Right atrium auricular region (tissue), 2 donors: ENCODE results near the gene RNU6-9. TPM values are rescaled to one million over a fixed set of nuclear protein-coding genes. Genes with fewer than 3 reads are reported as not detected.
A peak's percentile ranks its signal among the peaks of the same experiment; 100 is the strongest.

Experiments
- DNase-seq: peaks from one replicate; pipeline ENCODE4 v3.0.0-alpha.2; 2019; ENCODE audit warnings: low spot score
- H3K27ac ChIP-seq, 2 donors: fragments of 200-600 bp; sonication (generic); 1 replicate in 1 of 2; 2 replicates in 1 of 2; pipeline ENCODE4 v1.5.1; 2016 to 2019
- H3K27me3 ChIP-seq, 2 donors: fragments of 200-600 bp; sonication (generic); one replicate each; pipeline versions ENCODE4 v1.5.1 to v1.6.0; 2017 to 2019
- H3K36me3 ChIP-seq: fragments of 200-600 bp; sonication (generic); one replicate; pipeline ENCODE4 v1.5.1; 2016
- H3K4me1 ChIP-seq, 2 donors: fragments of 200-600 bp; sonication (generic); one replicate each; pipeline versions ENCODE4 v1.5.1 to v1.6.0; 2017 to 2019
- H3K4me3 ChIP-seq, 2 donors: fragments of 200-600 bp; sonication (generic); 1 replicate in 1 of 2; 2 replicates in 1 of 2; pipeline ENCODE4 v1.5.1; 2017 to 2019; ENCODE audit warnings: mild to moderate bottlenecking in 1 of 2, moderate library complexity in 1 of 2
- H3K9me3 ChIP-seq, 2 donors: fragments of 200-600 bp; sonication (generic); one replicate each; pipeline ENCODE4 v1.5.1; 2019
- total RNA-seq, 2 donors: library from RNA; depleted of rRNA; stranded (reverse); fragments of >200 nt; gene quantifications; one replicate each; pipeline ENCODE4 v1.1.0, GENCODE V29; 2016
- TF ChIP-seq, protein P1 (sequence below), 2 donors: fragments of 200-600 bp; sonication (generic); IDR thresholded peaks; one replicate each; pipeline ENCODE4 v1.5.1; 2019; ENCODE audit warnings: antibody characterized with exemption in 2 of 2

Gene RNU6-9
- total RNA-seq, 2 donors from 2014 or later = not detected

DNA sequence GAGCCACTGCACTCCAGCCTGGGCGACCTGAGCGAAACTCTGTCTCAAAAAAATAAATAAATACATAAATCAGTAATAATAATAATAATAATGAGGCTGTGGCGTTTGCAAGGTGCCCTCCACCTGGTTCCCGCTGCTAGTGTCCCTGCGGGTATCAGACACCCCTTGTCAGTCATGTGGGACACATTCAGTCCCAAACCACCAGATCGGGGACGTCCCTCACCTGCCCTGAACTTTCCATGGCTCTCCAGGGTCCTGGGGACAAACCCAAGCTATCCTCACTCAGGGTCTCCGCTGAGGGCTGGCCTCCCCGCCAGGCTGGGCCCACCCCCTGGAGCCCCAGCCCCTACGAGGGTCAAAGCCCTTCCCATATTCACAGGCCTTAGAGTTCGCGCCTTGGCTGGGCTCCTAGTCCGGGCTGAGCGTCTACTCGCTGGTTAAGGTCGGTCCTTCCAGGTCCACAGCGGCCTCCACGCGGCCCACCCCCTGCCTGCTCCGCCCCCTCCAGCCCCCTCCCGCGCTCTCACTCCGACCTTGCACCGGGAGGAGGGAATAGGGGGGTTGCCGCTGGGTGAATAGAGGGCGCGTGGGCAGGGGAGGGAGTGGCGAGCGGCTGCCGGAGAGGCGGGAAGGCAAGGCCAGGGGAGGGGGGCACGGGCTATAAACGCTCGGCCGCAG, 23.5 kb downstream of the RNU6-9 start:
- peaks cover 18 to 38% of the 10 kb centered on the region in 2 donors for H3K27me3 ChIP-seq
- peak overlapping the region in 1 of 2 donors; percentile 41 for H3K4me3 ChIP-seq
- peaks cover 0 to 47% of the 10 kb centered on the region in 2 donors for H3K4me1 ChIP-seq

DNA sequence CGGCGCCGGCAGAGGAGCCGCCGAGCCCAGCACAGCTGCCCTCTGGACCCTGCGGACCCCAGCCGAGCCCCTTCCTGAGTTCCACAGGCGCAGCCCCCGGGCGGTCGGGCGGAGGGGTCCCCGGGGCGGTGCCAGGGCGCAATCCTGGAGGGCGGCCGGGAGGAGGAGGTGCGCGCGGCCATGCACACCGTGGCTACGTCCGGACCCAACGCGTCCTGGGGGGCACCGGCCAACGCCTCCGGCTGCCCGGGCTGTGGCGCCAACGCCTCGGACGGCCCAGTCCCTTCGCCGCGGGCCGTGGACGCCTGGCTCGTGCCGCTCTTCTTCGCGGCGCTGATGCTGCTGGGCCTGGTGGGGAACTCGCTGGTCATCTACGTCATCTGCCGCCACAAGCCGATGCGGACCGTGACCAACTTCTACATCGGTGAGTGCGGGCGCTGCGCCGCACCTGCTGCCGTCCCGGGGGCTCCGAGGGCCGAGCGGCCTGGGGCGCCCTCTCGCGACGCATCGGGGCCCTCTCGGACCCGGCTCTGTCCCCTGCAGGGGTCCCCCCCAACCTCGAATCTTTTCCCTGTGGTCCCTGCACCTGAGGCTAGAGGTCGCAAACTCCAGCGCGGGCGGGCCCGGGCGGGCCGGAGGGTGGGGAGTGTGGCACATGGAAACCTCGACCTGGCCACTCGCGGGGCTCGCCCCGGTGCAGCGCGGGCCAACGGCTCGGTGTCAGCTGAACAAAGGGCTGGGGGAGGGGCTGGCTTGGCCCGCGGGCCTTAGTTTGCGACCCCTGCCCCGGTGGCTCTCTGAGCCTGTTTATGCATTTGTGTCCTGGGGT, 24.3 kb downstream of the RNU6-9 start, which contains the start of gene KISS1R:
TSS of gene KISS1R (plus strand) at position 11 of the 829 bp plus-strand sequence. CDS start at position 181, 170 bp downstream.
- H3K27me3 ChIP-seq = peaks cover 18 to 38% of the 10 kb centered on the region in 2 donors

More for the DNA sequence above, 23.5 kb downstream of the RNU6-9 start:
- DNase-seq = no peak
- H3K27ac ChIP-seq = no peak overlapping the region
- H3K9me3 ChIP-seq = no peaks in the 10 kb centered on the region
- TF ChIP-seq, protein P1, sequence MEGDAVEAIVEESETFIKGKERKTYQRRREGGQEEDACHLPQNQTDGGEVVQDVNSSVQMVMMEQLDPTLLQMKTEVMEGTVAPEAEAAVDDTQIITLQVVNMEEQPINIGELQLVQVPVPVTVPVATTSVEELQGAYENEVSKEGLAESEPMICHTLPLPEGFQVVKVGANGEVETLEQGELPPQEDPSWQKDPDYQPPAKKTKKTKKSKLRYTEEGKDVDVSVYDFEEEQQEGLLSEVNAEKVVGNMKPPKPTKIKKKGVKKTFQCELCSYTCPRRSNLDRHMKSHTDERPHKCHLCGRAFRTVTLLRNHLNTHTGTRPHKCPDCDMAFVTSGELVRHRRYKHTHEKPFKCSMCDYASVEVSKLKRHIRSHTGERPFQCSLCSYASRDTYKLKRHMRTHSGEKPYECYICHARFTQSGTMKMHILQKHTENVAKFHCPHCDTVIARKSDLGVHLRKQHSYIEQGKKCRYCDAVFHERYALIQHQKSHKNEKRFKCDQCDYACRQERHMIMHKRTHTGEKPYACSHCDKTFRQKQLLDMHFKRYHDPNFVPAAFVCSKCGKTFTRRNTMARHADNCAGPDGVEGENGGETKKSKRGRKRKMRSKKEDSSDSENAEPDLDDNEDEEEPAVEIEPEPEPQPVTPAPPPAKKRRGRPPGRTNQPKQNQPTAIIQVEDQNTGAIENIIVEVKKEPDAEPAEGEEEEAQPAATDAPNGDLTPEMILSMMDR (IDR thresholded peaks at IDR 0.05) = no peak
- H3K36me3 ChIP-seq = no peaks in the 10 kb centered on the region

DNA sequence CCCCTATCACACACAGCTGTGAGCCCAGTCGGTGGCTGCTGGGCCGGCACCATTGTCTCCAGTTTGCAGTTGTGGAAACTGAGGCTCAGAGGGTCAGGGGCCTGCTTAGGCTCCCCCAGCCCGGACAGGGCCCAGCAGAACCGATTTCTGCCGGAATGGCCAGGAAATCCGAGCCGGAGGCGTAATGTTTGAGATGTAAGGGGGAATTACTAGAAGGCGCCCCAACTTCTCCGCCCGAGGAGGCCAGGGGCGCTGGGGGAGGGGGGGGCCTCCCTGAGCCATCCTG, 24.8 kb downstream of the RNU6-9 start:
- no peaks in the 10 kb centered on the region for H3K9me3 ChIP-seq
- H3K4me3 ChIP-seq = no peak overlapping the region
- peaks cover 18 to 38% of the 10 kb centered on the region in 2 donors for H3K27me3 ChIP-seq
- peaks cover 0 to 49% of the 10 kb centered on the region in 2 donors for H3K4me1 ChIP-seq
- TF ChIP-seq, protein P1 (IDR thresholded peaks at IDR 0.05) = no peak
- H3K36me3 ChIP-seq = no peaks in the 10 kb centered on the region
- no peak for DNase-seq
- no peak overlapping the region for H3K27ac ChIP-seq

More for the DNA sequence above, 24.3 kb downstream of the RNU6-9 start, which contains the start of gene KISS1R:
- TF ChIP-seq, protein P1 (IDR thresholded peaks at IDR 0.05) = peak in 1 of 2 donors; percentile 64
- H3K9me3 ChIP-seq = no peaks in the 10 kb centered on the region
- peaks cover 0 to 49% of the 10 kb centered on the region in 2 donors for H3K4me1 ChIP-seq
- H3K36me3 ChIP-seq = no peaks in the 10 kb centered on the region
- peak within 1 kb of the TSS in 1 of 2 donors; percentile 41 for H3K4me3 ChIP-seq
- no peak within 1 kb of the TSS for H3K27ac ChIP-seq
- DNase-seq = no peak

DNA sequence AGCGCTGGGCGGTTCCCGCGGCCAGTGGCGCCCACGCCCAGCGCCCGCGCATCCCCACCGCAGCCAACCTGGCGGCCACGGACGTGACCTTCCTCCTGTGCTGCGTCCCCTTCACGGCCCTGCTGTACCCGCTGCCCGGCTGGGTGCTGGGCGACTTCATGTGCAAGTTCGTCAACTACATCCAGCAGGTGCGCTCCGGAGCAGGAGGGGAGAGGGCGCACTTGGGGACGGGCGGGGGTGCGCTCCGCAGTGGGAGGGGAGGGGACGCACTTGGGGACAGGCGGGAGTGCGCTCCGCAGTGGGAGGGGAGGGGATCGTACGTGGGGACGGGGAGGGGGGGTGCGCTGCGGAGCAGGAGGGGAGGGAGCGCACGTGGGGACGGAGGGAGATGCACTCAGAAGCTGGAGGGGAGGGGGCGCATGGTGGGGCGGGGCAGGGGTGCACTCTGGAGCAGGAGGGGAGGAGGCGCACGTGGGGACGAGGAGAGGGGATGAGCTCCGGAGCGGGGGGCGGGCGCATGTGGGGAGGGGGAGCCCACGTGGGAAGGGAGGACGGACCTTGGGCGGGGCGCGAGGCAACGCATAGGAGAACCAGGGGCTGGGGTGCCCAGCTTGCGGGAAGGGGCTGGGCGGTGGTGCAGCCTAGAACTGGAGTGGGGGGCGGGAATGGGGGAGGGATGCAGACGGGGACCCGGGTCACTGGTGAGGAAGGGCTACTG, 25.4 kb downstream of the RNU6-9 start:
- Histone ChIP-seq H3K27ac (no peak overlapping the region), H3K4me1 (peaks cover 0 to 48% of the 10 kb centered on the region in 2 donors), H3K36me3 (no peaks in the 10 kb centered on the region), H3K9me3 (no peaks in the 10 kb centered on the region), H3K27me3 (peaks cover 18 to 38% of the 10 kb centered on the region in 2 donors), H3K4me3 (no peak overlapping the region)
- TF ChIP-seq, protein P1 (IDR thresholded peaks at IDR 0.05) = no peak
- DNase-seq = no peak

DNA sequence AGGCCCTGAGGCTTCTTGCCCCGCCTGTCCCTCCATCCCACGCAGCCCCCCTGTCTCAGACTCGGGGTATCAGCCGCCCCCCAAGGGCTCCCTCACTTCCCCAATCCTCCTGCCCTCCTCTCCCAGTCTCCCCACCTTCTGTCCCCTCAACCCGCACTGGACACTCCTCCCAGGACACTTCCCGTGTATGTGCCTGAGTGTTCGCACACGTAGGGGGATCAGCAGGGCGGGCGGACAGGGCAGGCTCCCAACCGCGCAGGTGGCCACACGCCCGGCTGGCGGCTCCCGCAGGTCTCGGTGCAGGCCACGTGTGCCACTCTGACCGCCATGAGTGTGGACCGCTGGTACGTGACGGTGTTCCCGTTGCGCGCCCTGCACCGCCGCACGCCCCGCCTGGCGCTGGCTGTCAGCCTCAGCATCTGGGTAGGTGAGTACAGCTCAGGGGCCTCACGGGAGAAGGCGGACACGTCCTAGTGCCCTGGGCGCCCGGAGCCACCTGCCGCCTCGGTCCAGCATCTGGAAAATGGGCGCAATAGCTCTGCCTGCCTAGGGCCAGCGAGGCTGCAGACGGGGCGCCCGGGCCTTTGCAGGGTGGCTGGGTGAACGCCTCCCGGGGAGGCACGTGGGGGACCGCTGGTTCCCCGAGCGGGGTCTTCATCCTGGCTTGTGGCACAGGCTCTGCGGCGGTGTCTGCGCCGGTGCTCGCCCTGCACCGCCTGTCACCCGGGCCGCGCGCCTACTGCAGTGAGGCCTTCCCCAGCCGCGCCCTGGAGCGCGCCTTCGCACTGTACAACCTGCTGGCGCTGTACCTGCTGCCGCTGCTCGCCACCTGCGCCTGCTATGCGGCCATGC, 26.1 kb downstream of the RNU6-9 start:
- TF ChIP-seq, protein P1 (IDR thresholded peaks at IDR 0.05) = no peak
- Histone ChIP-seq H3K4me1 (peaks cover 0 to 48% of the 10 kb centered on the region in 2 donors), H3K27ac (no peak overlapping the region), H3K9me3 (no peaks in the 10 kb centered on the region), H3K36me3 (no peaks in the 10 kb centered on the region), H3K27me3 (peaks cover 18 to 38% of the 10 kb centered on the region in 2 donors), H3K4me3 (peak overlapping the region in 1 of 2 donors; percentile 22)
- no peak for DNase-seq
